CD4-positive, alpha-beta T cell treated with Interleukin-15 for 4 hours (primary cell): ENCODE measurements around the gene TRAF3IP1.
"Not testable (repeated sequence)": the region's sequence is repeated elsewhere in the genome, so short reads cannot be mapped to it uniquely, and the experiment has no call there.

Experiments
- DNase-seq: peaks from one replicate; pipeline ENCODE4 v3.0.0-alpha.2; 2020; ENCODE audit warnings: low spot score

The TRAF3IP1 gene

DNA sequence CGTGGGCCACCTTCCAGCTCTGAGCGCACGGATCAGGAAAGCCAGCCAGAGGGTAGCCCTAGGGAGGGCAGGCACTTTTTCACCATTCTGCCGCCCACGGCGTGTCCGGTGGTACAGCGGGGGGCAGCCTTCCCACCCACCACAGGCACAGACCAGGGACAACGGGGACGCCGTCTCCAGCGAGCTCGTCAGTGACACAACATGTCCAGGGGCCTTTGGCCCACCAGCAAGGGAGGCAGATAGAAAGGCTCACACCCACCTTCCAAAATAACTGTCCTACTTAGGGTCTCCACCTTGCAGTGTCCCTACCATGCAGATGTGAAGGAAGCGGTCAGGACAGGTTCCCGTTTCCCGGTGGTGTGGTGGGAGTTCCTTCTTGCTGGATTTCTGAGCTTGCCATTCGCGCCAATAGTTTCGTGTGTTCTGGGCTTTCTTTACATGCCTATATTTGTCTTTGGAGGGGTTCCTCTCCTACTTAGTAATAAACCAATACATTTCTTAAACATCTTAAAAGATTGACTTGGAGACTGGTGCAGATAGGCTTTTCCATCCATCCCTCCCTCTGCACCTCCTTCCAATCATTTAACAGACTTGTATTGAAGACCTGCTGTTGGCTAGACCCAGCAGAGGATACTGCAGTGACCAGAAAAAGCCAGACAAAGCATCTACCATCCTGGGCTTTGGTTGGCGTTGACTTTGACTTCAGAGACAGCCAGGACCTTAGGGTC is 107.3 kb downstream of the TRAF3IP1 start:
- DNase-seq, result no peak

DNA sequence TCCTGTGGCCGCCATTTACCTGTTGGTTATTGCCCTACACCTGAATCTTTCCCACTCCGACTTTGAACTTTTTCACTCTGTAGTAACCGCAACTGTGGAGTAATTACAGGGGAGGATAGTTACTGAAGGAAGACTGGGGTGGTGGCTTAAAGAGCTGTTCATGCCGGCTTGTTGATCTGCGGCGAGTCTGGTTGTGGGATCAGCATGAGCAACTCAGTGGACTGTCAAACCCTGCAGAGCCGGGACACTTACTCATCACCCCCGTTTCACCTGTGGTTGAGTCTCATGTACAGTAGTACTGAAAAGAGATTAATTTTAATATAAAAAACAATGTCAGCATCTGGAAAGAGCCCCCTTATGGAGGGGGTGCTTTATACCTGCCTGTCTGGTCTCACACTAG is 108.5 kb downstream of the TRAF3IP1 start:
- no peak for DNase-seq

DNA sequence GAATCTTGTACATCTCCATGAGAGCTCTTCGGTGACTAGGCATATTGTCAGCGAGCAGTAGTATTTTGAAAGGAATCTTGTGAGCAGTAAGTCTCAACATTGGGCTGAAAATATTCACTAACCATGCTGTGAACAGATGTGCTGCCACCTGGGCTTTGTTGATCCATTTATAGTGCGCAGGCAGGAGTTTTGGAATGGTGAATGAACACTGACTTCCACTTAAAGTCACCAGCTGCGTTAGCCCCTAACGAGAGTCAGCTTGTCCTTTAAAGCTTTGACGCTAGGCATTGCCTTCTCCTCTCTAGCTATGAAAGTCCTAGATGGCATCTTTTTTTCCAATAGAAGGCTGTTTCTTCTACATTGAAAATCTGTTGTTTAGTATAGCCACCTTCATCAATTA is 110.5 kb downstream of the TRAF3IP1 start:
- DNase-seq, result no peak

DNA sequence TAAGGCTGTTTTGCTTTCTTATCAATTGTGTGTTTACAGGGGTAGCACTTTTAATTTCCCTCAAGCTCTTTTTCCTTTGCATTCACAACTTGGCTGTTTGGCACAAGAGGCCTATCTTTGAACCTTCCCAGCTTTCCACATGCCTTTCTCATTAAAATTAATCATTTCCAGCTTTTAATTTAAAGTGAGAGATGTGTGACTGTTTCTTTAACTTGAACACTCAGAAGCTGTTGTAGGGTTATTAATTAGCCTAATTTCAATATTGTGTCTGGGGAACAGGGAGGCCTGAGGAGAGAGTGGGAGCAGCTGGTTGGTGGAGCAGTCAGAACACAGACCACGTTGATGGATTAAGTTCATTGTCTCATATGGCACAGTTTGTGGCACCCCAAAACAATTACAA is 111.1 kb downstream of the TRAF3IP1 start:
- DNase-seq, result no peak

DNA sequence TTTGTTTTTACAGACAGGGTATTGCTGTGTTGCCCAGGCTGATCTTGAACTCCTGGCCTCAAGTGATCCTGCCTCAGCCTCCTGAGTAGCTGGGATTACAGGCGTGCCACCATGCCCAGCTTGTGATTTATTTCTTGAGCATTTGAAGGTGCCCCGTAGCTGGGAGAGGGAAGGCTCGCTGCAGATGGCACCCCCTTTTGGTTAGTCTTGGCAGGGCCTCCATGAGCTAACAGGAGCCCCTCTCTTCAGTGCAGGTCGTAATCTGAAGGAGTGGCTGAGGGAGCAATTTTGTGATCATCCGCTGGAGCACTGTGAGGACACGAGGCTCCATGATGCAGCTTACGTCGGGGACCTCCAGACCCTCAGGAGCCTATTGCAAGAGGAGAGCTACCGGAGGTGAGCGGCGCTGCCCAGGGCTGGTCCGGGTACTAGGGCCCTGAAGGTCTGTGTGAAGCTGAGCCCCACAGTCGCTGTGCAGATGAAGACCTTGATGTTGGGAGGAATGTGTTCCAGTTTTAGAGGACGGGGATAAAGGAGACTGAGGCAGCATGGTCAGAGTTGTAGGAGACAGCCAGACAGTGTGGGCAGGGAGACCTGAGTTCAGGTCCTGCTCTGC is 113.1 kb downstream of the TRAF3IP1 start:
- DNase-seq, result no peak

DNA sequence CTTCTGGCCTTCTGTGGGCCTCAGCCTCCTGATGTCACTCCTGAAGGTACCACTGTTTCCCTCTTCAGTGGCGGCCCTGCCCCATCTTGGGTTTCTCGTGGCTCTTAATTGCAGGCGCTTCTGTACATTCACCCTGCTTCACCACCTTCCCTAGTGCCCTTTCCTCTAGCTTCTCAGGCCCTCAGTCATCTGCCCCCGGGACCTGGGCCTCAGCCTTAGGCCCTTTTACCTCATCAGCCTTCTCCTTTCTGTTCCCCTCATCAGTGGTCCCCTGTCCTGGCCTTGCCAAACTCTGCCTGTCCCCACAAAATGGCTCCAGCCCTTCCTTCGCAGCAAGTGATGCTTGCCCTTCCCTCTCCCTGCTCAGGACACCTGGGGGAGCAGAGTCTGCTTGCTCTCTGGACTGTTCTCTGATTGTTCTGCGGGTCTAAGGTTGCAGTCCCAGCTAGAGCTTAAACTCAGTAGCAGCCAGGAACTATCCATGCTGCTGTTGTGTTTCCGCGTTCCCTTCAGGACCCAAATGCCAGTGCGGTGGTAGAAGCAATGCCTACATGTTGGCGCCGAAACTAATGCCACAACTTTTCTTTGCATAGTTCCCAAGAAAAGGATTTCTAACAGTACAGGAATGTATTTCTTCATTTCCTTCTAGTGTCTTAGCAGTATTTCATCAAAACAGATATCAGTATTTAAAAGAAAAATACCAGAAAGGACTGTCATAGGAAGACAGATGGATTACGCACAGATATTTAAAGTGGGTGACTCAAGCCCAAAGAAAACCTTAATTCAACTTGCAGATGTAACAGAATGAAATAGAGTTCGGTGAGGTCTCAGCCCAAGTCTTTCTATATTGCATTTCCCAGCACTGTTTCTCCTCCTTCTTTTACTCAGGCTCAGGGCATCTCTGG is 113.9 kb downstream of the TRAF3IP1 start:
- no peak for DNase-seq

DNA sequence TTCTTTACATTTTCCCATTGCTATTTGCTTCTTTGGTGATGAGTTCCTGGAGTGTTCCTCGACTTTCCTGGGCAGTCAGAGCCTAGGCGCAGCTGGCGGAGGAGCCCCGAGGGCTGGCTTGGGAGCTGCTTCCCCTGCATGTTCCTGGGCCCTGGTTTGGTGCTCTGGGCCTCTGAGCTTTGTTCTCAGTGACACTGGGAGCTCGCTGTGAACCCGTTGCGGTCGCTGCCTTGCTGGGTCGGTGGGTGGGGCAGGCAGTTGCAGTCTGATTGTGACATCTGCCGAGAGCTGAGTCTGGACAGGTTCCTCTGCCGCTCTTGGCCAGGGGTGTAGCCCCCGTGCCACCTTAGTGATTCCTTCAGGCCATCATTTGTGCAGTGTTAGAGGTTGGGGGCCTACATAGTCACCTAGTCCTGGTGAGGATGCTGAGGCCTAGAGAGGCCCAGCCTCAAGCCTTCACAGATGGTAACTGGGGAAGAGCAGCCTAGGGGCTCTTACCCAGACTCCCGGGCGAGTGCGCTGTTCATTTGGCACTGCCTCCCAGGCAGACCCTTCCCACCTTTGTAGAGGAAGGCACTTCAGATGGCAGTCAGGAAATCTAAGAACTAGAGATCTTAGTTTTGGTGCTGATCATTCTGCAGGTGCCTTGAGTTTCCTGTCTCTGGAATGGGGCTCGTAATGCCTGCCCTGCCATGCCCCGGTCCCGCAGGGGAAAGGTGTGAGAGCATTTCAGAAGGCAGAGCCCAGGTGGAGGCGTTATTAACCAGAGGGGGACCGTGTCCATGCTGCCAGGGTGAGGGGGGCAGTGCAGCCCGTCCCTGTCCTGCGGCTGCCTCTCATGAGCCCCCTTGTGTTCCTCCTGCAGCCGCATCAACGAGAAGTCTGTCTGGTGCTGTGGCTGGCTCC is 114.8 kb downstream of the TRAF3IP1 start:
- DNase-seq, result no peak

DNA sequence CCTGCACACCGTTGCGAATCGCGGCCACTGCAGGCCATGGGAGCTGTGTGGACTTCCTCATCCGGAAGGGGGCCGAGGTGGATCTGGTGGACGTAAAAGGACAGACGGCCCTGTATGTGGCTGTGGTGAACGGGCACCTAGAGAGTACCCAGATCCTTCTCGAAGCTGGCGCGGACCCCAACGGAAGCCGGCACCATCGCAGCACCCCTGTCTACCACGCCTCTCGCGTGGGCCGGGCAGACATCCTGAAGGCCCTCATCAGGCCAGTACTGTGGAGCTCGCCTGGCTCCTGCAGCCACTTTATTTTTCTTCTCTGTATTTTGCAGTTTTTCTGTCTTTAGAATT is 115.4 kb downstream of the TRAF3IP1 start:
- DNase-seq, result no peak

DNA sequence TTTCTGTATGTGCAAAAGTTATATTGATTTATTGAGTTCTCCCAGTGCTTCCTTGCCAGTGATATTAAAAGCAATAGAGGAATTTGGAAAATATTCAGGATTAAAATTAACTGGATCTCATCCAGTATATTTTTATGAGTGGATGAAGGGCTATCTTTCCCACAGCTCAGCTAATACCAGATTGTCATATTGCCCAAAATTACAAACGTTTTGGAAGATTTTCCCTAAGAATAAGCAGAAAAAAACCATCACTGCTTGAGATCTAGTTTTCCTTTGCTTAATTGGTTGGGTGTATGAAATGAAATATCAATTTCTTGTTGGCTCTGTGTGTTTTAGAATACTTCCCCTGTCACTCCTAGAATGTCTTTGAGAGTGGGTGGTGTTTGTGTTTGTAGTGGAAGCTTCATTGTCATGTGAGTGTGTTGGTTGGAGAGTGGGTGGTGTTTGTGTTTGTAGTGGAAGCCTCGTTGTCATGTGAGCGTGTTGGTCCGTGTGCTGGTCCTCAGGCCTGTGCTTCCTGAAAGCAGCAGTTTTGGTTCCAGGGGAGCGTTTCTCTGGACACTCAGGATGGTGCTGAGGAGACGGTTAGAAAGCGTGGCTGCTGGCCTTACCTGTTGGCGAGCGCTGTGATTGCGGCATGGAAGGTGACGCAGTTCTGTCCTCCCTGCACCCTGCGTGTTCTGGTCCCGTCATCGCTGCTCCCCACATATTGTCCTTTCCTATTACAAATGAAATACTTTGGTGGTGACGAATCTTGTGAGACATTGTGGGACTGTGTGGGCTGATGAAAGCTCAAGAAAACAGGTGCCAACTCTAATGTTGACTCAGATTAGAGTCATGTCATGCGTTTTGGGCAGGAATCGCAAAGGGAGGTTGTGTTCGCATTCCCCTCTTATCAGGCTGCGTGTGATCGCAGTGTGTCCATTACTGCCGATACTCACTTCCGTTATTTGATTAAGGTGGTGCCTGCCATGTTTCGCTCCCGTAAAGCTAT is 118.8 kb downstream of the TRAF3IP1 start:
- peak; percentile 36 for DNase-seq

DNA sequence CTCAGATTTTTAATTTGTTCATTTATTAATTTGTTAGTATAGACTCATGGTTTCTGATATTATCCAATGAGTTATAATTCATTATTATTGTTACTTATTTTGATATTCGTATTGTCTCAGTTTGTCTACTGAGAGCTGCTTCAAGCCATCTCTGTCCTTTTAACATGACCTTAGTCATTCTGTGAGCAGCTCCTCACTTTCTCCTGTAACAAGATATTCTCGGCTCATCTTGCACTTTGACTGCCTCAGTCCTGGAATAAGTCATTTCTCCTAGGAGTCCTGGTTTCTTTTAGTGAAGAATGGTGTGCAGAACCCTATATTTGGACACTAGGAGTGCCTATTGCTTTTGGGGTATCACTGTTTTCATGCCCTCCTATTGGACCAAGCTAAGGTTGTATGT is 119.6 kb downstream of the TRAF3IP1 start:
- DNase-seq, result no peak

DNA sequence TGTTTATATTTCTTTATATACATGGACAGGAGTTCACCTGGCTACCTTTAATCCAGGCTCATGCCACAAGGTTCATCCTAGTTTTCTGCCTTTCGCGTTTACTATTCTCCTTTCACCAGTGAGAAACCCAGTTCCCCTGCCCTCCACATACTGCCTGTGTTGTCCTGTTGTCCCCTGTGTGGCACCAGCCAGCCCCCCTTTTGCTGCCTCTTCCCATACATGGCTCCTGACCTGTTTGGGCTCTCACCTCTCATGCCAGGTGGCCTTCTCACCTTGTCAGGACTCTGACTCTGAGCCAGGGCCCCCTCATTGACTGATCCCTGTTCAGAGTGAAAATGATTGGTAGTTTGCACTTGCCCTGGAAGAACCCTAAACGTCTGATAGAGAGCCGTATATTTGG is 120.0 kb downstream of the TRAF3IP1 start:
- no peak for DNase-seq

DNA sequence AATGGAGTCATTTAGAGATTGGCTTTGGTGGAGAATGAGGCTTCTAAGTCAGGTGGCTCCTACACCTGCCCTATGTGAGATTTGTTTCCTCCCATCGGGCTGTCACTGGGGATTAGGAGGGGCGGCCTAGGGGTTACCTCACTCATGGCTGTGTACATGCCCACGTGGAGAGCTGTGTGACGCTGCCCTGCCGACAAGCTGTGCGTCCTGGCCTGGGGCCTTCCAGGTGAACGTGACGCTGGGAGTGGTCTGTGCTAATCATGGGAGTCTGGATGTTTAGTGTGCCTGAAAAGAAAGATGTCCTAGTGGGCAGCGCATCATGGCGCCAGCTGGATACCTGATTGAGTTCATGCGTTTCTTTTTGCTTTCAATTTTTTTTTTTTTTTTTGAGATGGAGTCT is 120.4 kb downstream of the TRAF3IP1 start:
- DNase-seq, result no peak

DNA sequence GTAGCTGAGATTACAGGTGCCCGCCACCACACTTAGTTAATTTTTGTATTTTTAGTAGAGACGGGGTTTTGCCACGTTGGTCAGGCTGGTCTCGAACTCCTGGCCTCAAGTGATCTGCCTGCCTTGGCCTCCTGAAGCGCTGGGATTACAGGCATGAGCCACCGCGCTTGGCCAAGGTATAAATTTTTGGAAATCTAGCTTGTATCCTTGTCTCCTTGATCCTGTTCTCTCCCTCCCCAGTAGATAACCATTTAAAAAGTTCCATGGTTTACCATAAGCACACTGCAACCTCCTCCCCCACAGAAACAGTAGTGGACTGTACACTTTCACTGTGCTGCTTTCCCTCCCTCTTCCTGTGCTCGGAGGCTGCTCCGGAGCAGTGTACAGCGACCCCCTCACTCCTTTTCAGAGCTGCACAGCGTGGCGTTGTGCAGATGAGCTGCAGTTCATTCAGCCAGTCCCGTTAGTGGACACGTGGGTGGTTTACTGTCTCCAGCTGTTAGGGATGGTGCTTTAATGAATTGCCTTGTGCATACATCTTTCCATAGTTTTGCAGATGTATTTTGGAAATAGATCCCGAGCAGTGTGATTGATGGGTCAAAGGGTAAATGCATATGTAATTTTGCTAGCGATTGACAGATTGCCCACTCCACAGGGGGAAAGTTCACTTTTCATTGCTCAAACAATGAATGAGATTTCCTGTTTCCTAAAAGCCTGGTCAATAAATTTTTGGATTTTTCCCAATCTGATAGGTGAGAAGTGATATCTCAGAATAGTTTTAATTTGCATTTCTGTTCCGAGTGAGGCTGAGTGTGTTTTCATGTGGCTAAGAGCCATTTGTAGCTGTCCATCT is 121.2 kb downstream of the TRAF3IP1 start:
- DNase-seq, result no peak

DNA sequence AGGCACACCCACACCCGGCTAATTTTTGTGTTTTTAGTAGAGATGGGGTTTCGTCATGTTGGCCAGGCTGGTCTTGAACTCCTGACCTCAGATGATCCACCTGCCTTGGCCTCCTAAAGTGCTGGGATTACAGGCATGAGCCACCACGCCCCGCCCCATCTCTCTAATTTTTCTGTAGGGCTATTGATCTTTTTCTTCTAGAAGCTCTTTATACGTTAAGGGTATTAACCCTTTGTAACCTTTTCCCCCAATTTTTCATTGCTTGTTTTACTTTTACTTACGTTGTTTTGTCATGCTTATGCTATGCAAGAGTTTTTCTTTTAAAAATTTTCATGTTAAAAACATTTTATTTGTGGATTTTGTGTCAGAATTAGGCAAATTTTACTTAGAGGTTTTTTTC is 121.9 kb downstream of the TRAF3IP1 start:
- DNase-seq, result not testable (repeated sequence)

DNA sequence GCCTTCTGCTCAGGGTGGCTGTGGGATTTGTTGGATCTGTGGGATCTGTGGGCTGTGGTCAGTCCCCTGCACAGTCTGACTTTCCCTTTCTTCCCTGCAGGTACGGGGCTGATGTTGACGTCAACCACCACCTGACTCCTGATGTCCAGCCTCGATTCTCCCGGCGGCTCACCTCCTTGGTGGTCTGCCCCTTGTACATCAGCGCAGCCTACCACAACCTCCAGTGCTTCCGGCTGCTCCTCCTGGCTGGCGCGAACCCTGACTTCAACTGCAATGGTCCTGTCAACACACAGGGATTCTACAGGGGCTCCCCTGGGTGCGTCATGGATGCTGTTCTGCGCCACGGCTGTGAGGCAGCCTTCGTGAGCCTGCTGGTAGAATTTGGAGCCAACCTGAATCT is 123.9 kb downstream of the TRAF3IP1 start:
- no peak for DNase-seq

DNA sequence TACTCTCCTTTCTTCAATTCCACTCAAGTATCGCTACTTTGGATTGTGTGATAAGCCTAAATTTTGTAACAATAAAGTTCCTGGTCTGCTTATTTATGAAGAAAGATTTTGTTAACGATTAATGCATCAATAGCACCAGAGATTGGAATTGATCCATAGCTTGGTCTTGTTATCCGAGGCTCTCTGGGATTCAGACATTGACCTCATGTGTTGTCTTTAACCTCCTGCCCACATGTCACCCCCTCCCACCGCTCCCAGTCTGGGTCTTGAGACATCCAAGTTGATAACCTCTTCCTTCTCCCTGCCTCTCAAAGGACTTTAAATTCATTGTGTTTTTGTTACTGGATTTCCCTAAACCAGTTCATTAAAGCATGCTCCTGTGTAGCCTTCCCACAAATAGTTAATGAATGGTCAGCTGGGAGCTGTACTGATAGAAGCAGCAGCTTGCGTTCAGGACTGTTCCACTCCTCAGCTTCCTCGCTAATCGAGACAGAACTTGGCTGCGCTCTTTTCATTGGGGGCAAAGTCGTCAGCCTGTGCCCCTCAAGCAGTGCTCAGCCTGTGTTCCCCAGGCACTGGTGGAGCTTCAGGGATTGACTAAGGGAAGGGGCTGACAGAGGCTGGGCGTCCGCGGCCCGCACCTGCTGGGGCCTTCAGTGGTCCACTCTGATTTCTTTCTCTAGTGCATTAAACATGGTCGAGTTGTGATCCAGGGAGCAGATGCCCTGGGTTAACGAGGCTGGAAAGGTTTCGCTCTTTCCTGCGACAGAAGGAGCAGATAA is 125.3 kb downstream of the TRAF3IP1 start:
- no peak for DNase-seq

DNA sequence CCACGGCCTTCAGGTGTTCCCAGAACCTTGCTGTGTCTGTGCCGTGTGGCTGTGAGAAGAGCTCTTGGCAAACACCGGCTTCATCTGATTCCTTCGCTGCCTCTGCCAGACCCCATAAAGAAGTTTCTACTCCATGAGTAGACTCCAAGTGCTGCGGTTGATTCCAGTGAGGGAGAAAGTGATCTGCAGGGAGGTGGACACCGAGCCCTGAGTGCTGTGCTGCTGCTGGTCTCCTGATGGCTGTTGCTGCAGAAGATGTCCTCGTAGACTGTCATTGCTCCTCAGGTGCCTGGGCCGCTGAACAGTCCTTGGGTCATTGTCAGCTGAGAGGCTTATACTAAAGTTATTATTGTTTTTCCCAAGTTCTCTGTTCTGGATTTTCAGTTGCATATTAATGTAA is 126.1 kb downstream of the TRAF3IP1 start:
- no peak for DNase-seq

DNA sequence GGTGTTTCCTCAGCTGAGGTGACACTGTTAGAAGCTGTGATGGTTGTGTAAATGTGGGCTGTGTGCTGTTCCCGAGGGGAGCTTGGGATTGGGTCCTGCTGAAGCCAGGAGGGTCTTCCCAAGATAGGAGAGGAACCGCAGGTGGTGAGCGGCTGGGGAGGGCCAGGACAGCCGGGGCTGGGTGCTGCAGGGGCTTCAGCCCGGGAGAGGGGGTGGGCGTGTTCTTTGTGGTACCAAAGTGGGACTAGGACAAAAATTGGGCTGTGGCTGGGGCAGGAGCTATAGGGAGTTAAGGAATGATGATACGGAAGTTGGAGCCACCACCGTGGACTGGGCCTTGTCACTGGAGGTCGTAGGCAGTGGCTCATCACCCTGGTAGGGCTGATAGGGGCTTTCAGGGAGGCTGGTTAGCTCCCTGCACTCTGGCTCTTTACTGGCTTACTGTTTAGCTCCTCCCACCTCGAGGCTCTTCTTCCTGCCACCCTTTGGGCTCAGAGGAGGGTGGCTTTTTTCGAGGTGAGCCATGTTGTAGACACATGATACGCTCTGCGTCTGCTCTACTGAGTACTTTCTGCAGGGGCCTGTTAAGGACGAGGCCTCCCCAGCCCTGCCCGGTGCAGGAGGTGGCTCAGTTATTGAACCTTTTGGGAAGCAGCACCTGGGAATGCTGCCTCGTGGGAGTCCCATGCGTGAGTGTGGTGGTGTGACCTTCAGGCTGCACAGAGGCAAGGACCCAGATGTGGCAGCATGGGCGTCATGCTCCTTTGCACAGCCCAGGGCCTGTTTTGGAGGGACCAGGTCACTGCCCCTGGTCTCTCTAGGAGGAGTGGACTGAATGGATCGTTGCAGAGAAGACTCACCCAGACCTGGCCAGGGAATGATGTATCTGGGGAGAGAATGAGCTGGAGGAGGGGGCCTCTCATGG is 128.0 kb downstream of the TRAF3IP1 start:
- no peak for DNase-seq
